HL-60 (cell line): ENCODE measurements around the gene ANKRD28.

Experiments
- DNase-seq, 2 experiments: peaks; one replicate each; pipeline ENCODE4 v3.0.0-alpha.2; 2010 to 2020; ENCODE audit warnings: low read depth in 1 of 2, low spot score in 1 of 2
- H3K27ac ChIP-seq: fragments of 250-450 bp; sonication (Bioruptor Pico); replicated peaks from 2 replicates; pipeline ENCODE4 v1.5.1; 2020; ENCODE audit warnings: mild to moderate bottlenecking, moderate library complexity
- H3K27me3 ChIP-seq: fragments of 250-450 bp; sonication (Bioruptor Pico); 2 replicates; pipeline ENCODE4 v1.5.1; 2021; ENCODE audit warnings: mild to moderate bottlenecking, moderate library complexity; ENCODE audit not compliant: insufficient read depth, poor library complexity, severe bottlenecking
- H3K4me3 ChIP-seq: replicated peaks from 2 replicates; pipeline ENCODE4 v1.5.1; 2011; ENCODE audit warnings: mild to moderate bottlenecking, control low read depth, low read length; ENCODE audit not compliant: insufficient read depth
- GABPA ChIP-seq: IDR thresholded peaks from 2 replicates; pipeline ENCODE4 v1.6.1; 2012; ENCODE audit warnings: low read depth
- POLR2AphosphoS5 ChIP-seq: IDR thresholded peaks from 2 replicates; pipeline ENCODE4 v1.6.1; 2012; ENCODE audit warnings: low read depth
- SPI1 ChIP-seq: IDR thresholded peaks from 2 replicates; pipeline ENCODE4 v1.6.1; 2012; ENCODE audit warnings: low read depth, mild to moderate bottlenecking, borderline replicate concordance
- TF ChIP-seq, protein P1 (sequence below): IDR thresholded peaks from one replicate; pipeline ENCODE4 v1.5.1; 2011; ENCODE audit warnings: low read length, control low read depth, inconsistent platforms; ENCODE audit not compliant: insufficient read depth
- TF ChIP-seq, protein P2 (sequence below): IDR thresholded peaks from 2 replicates; pipeline ENCODE4 v1.6.1; 2012; ENCODE audit warnings: low read depth; ENCODE audit not compliant: insufficient replicate concordance

ANKRD28 gene

DNA sequence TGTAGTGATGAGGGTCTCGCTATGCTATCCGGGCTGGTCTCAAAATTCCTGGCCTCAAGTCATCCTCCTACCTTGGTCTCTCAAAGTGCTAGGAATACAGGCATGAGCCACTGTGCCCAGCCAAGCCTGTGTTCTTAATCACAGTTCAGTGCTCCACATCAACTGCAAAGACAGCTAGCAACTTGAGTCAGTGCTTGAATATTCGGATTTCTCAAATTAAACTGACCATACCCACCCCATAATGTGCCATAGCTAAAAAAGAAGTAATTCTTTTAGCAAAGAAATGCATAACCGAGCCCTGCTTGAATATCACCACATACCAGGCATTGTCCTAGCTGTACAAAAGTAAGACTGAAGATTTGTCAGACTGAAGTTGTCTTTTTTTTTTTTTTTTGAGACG, 107.0 kb downstream of the ANKRD28 start:
- DNase-seq = no peak
- TF ChIP-seq POLR2AphosphoS5 (no peak), SPI1 (no peak), GABPA (no peak)
- TF ChIP-seq, protein P1, sequence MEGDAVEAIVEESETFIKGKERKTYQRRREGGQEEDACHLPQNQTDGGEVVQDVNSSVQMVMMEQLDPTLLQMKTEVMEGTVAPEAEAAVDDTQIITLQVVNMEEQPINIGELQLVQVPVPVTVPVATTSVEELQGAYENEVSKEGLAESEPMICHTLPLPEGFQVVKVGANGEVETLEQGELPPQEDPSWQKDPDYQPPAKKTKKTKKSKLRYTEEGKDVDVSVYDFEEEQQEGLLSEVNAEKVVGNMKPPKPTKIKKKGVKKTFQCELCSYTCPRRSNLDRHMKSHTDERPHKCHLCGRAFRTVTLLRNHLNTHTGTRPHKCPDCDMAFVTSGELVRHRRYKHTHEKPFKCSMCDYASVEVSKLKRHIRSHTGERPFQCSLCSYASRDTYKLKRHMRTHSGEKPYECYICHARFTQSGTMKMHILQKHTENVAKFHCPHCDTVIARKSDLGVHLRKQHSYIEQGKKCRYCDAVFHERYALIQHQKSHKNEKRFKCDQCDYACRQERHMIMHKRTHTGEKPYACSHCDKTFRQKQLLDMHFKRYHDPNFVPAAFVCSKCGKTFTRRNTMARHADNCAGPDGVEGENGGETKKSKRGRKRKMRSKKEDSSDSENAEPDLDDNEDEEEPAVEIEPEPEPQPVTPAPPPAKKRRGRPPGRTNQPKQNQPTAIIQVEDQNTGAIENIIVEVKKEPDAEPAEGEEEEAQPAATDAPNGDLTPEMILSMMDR = no peak
- TF ChIP-seq, protein P2, sequence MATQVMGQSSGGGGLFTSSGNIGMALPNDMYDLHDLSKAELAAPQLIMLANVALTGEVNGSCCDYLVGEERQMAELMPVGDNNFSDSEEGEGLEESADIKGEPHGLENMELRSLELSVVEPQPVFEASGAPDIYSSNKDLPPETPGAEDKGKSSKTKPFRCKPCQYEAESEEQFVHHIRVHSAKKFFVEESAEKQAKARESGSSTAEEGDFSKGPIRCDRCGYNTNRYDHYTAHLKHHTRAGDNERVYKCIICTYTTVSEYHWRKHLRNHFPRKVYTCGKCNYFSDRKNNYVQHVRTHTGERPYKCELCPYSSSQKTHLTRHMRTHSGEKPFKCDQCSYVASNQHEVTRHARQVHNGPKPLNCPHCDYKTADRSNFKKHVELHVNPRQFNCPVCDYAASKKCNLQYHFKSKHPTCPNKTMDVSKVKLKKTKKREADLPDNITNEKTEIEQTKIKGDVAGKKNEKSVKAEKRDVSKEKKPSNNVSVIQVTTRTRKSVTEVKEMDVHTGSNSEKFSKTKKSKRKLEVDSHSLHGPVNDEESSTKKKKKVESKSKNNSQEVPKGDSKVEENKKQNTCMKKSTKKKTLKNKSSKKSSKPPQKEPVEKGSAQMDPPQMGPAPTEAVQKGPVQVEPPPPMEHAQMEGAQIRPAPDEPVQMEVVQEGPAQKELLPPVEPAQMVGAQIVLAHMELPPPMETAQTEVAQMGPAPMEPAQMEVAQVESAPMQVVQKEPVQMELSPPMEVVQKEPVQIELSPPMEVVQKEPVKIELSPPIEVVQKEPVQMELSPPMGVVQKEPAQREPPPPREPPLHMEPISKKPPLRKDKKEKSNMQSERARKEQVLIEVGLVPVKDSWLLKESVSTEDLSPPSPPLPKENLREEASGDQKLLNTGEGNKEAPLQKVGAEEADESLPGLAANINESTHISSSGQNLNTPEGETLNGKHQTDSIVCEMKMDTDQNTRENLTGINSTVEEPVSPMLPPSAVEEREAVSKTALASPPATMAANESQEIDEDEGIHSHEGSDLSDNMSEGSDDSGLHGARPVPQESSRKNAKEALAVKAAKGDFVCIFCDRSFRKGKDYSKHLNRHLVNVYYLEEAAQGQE = no peak
- no peaks in the 10 kb centered on the region for H3K27me3 ChIP-seq
- H3K4me3 ChIP-seq = no peak overlapping the region
- no peak overlapping the region for H3K27ac ChIP-seq

DNA sequence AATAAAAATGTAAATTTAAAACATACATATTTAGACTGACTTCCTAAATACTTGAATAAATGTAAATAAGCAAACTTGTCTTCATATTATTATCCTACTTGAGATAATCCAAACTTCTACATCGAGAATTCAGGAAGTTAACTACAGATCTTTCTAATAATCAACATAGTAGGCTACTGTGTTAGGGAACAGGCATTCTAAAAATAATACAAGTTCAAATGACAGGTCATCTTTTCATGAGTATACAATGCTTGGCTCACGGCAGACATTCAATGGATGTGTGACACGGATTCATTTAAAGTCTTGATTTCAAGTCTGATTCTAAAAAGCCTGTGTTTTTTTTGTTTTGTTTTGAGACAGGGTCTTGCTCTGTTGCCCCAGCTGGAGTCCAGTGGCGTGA, 107.5 kb downstream of the ANKRD28 start:
- TF ChIP-seq SPI1 (no peak), GABPA (no peak), POLR2AphosphoS5 (no peak)
- TF ChIP-seq, protein P1 = no peak
- TF ChIP-seq, protein P2 = no peak
- no peak overlapping the region for H3K4me3 ChIP-seq
- no peak for DNase-seq
- H3K27me3 ChIP-seq = no peaks in the 10 kb centered on the region
- no peak overlapping the region for H3K27ac ChIP-seq

DNA sequence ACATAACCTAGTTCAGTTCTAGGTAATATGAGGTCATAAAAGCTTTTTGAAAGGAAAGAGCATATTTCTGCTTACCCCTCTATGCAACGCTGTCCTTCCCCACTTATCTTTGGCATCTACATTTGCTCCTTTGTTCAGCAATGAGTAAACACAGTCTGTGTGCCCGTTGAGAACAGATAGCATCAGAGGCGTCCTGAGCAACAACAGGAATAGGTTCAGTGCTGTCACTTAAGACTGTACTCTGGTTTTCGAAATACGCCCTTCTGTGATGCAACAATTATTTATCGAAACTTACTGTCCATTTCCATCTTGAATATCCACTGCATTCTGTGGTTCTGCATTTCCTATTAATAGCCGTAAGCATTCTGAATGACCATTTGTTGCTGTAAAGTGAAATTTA, 111.9 kb downstream of the ANKRD28 start:
- Histone ChIP-seq H3K27ac (no peak overlapping the region), H3K27me3 (no peaks in the 10 kb centered on the region), H3K4me3 (no peak overlapping the region)
- TF ChIP-seq, protein P2 = no peak
- TF ChIP-seq POLR2AphosphoS5 (no peak), GABPA (no peak), SPI1 (no peak)
- TF ChIP-seq, protein P1 = no peak
- DNase-seq = no peak
